PFSK-1 (cell line): ENCODE results near the gene MPV17.

Experiments used
- FOXP2 ChIP-seq: optimal IDR thresholded peaks from 2 replicates; pipeline ENCODE3; 2011; ENCODE audit warnings: borderline replicate concordance, control low read depth, inconsistent platforms; ENCODE audit not compliant: insufficient read depth; ENCODE audit errors: extremely low read length, extremely low read depth
- POLR2AphosphoS5 ChIP-seq: IDR thresholded peaks from 2 replicates; pipeline ENCODE4 v1.6.1; 2012; ENCODE audit warnings: low read depth, mild to moderate bottlenecking, control low read depth, low read length, moderate library complexity
- REST ChIP-seq, 2 experiments: IDR thresholded peaks; 2 replicates each; pipeline versions ENCODE4 v1.6.1 to v1.8.0; 2011 to 2012; ENCODE audit warnings: low read depth in 2 of 2, low read length in 2 of 2, control low read depth in 1 of 2, inconsistent platforms in 1 of 2, mild to moderate bottlenecking in 1 of 2, moderate library complexity in 1 of 2; ENCODE audit not compliant: insufficient read depth in 1 of 2
- SIN3A ChIP-seq: IDR thresholded peaks from 2 replicates; pipeline ENCODE4 v1.6.1; 2012; ENCODE audit warnings: mild to moderate bottlenecking, low read length, moderate library complexity, borderline replicate concordance; ENCODE audit not compliant: insufficient read depth
- TAF1 ChIP-seq: IDR thresholded peaks from 2 replicates; pipeline ENCODE4 v1.6.1; 2012; ENCODE audit warnings: low read length, control low read depth, borderline replicate concordance; ENCODE audit not compliant: insufficient read depth

The MPV17 gene

GRCh38 chr2:27294928-27295327 is 28.0 kb downstream of the MPV17 start:
- no peak for TF ChIP-seq SIN3A
- TF ChIP-seq POLR2AphosphoS5, result no peak
- no peak for TF ChIP-seq TAF1
- no peak for TF ChIP-seq REST (IDR thresholded peaks at IDR 0.05; ENCODE audit: insufficient read depth in 1 of 2, low read depth in 2 of 2, low read length in 2 of 2)
- TF ChIP-seq FOXP2, result no peak

- no peak for TF ChIP-seq POLR2AphosphoS5
- no peak for TF ChIP-seq TAF1
- no peak for TF ChIP-seq REST (IDR thresholded peaks at IDR 0.05; ENCODE audit: insufficient read depth in 1 of 2, low read depth in 2 of 2, low read length in 2 of 2)
- no peak for TF ChIP-seq SIN3A
- TF ChIP-seq FOXP2, result no peak
Observed at GRCh38 chr2:27291865-27292264, 31.0 kb downstream of the MPV17 start.

GRCh38 chr2:27290549-27290948 is 32.3 kb downstream of the MPV17 start:
- TF ChIP-seq SIN3A (no peak), FOXP2 (no peak), TAF1 (no peak), POLR2AphosphoS5 (no peak), REST (IDR thresholded peaks at IDR 0.05; ENCODE audit: insufficient read depth in 1 of 2, low read depth in 2 of 2, low read length in 2 of 2) (no peak)

- TF ChIP-seq SIN3A (no peak), POLR2AphosphoS5 (no peak), TAF1 (no peak), REST (IDR thresholded peaks at IDR 0.05; ENCODE audit: insufficient read depth in 1 of 2, low read depth in 2 of 2, low read length in 2 of 2) (no peak), FOXP2 (no peak)
Observed at GRCh38 chr2:27288610-27289009, 34.3 kb downstream of the MPV17 start.

- TF ChIP-seq FOXP2 (no peak), TAF1 (no peak), POLR2AphosphoS5 (no peak), REST (IDR thresholded peaks at IDR 0.05; ENCODE audit: insufficient read depth in 1 of 2, low read depth in 2 of 2, low read length in 2 of 2) (no peak), SIN3A (no peak)
Observed at GRCh38 chr2:27285481-27285880, 37.4 kb downstream of the MPV17 start.
